Stimulated activated CD8-positive, alpha-beta memory T cell treated with anti-CD3 and anti-CD28 coated beads, Interleukin-4, amount 100 ng/mL, for 24 hours (primary cell): ENCODE data around the gene ANKIB1.
"Not testable (repeated sequence)": the region's sequence is repeated elsewhere in the genome, so short reads cannot be mapped to it uniquely, and the experiment has no call there.

ENCODE experiments used
- DNase-seq: peaks from one replicate; pipeline ENCODE4 v3.0.0-alpha.2; 2020; ENCODE audit warnings: low read depth

The ANKIB1 gene

GRCh38 chr7:92245487-92246359, at the start of gene ANKIB1, which contains the start of gene KRIT1:
Gene ANKIB1, plus strand, starts transcription at chr7:92245974. Its CDS starts 49,005 bp downstream, at chr7:92294979.
Gene KRIT1, minus strand, starts transcription at chr7:92245914. Its CDS starts 3,779 bp downstream, at chr7:92242135.
- DNase-seq: peak; percentile 75

- no peak for DNase-seq
Observed at GRCh38 chr7:92200791-92201190, 45.0 kb upstream of the ANKIB1 start.

- no peak for DNase-seq
Observed at GRCh38 chr7:92205987-92206386, 39.8 kb upstream of the ANKIB1 start.

- no peak for DNase-seq
Observed at GRCh38 chr7:92206672-92207071, 39.1 kb upstream of the ANKIB1 start.

GRCh38 chr7:92221766-92222165, 24.0 kb upstream of the ANKIB1 start:
- DNase-seq: no peak

- no peak for DNase-seq
Observed at GRCh38 chr7:92226981-92227380, 18.8 kb upstream of the ANKIB1 start.

- no peak for DNase-seq
Observed at GRCh38 chr7:92228100-92228499, 17.7 kb upstream of the ANKIB1 start.

- DNase-seq: no peak
Observed at GRCh38 chr7:92228742-92229141, 17.0 kb upstream of the ANKIB1 start.

- DNase-seq: no peak
Observed at GRCh38 chr7:92230547-92230946, 15.2 kb upstream of the ANKIB1 start.

GRCh38 chr7:92242972-92243371, 2.8 kb upstream of the ANKIB1 start:
- DNase-seq: no peak

GRCh38 chr7:92244808-92245486, 827 bp upstream of the ANKIB1 start:
- no peak for DNase-seq

- peak; percentile 6 for DNase-seq
Observed at GRCh38 chr7:92246360-92247101, 757 bp downstream of the ANKIB1 start.

- no peak for DNase-seq
Observed at GRCh38 chr7:92250603-92251002, 4.8 kb downstream of the ANKIB1 start.

- no peak for DNase-seq
Observed at GRCh38 chr7:92251181-92251580, 5.4 kb downstream of the ANKIB1 start.

- DNase-seq: no peak
Observed at GRCh38 chr7:92253251-92253650, 7.5 kb downstream of the ANKIB1 start.

GRCh38 chr7:92254800-92255199, 9.0 kb downstream of the ANKIB1 start:
- DNase-seq: not testable (repeated sequence)

GRCh38 chr7:92255308-92255707, 9.5 kb downstream of the ANKIB1 start:
- DNase-seq: no peak

- no peak for DNase-seq
Observed at GRCh38 chr7:92259062-92259461, 13.3 kb downstream of the ANKIB1 start.

- no peak for DNase-seq
Observed at GRCh38 chr7:92259610-92260247, 14.0 kb downstream of the ANKIB1 start.

GRCh38 chr7:92260248-92260781, 14.5 kb downstream of the ANKIB1 start:
- DNase-seq: no peak

GRCh38 chr7:92266415-92267241, 20.9 kb downstream of the ANKIB1 start:
- DNase-seq: no peak
